Spleen (tissue), 7 donors: ENCODE measurements around the gene GSPT1.

ENCODE experiments used
- CTCF ChIP-seq, 11 experiments: fragments of 200-600 bp in 7 of 11; fragments of 450-650 bp in 4 of 11; sonication (generic) in 4 of 11; IDR thresholded peaks in 8 of 11; conservative IDR thresholded peaks in 3 of 11; 1 replicate in 7 of 11; 2 replicates in 4 of 11; pipeline versions ENCODE4 v1.4.0 to v1.8.0; 2016 to 2021; ENCODE audit warnings: antibody characterized with exemption in 11 of 11, inconsistent platforms in 4 of 11, mild to moderate bottlenecking in 1 of 11
- POLR2A ChIP-seq, 3 donors: fragments of 450-650 bp; IDR thresholded peaks; one replicate each; pipeline ENCODE4 v1.5.1; 2017; ENCODE audit warnings: antibody characterized with exemption in 3 of 3, mild to moderate bottlenecking in 1 of 3
- POLR2AphosphoS5 ChIP-seq, 3 donors: sonication (generic); formaldehyde crosslinking; IDR thresholded peaks; one replicate each; pipeline ENCODE4 v1.5.1; 2017; ENCODE audit warnings: antibody characterized with exemption in 3 of 3
- donor health status: DM: no; HTN: no; CAD: no; lungs with moderate emphysema.
- donor health status: DM: no; HTN: no; CAD: no.
- donor health status: DM: no; HTN: no; CAD: no.

DNA sequence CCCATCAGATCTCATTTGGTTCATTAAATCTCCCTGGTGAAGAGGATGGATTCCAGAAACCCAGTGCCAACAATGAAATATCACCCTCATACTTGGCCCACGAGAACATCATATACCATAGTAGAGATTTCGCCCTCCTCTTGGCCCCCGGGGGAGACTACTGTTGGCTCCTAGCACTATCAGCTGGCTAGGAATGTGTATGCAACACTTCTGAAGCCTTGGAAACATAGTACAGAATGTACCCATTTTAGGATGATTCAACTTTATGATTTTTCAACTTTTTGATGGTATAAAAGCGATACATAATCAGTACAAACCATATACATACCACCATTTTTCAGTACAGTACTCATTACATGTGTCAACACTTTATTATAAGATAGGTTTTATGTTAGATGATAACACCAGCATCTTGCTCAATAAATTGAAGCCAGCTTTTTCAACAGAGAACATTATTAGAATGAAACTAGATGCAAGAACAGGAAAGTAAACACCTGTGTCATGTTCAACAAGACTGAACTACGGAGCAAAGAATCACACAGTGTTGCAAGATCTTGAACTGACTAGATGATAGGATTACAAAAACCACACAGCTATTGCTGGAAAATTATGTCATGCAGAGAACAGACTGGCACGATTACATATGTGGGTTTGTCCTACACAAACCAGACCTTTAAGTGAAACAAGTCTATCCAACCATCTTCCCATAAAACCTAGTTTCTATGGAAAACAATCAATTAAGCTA lies 81.6 kb downstream of the GSPT1 start:
- TF ChIP-seq POLR2A (IDR thresholded peaks at IDR 0.05) (no peak), CTCF (IDR thresholded peaks at IDR 0.05 in 8 of 11, conservative IDR thresholded peaks at IDR 0.05 in 3 of 11) (no peak), POLR2AphosphoS5 (IDR thresholded peaks at IDR 0.05) (no peak)
